DOHH2 (cell line): Measurements from ENCODE around the gene GAS6.
"Not testable (repeated sequence)": the region's sequence is repeated elsewhere in the genome, so short reads cannot be mapped to it uniquely, and the experiment has no call there.

Experiments
- H3F3A ChIP-seq: fragments of 200-600 bp; sonication (generic), shearing (Covaris generic); 2 replicates; pipeline ENCODE4 v1.6.0; 2016; ENCODE audit warnings: antibody characterized with exemption, mild to moderate bottlenecking; ENCODE audit not compliant: control insufficient read depth, insufficient read depth
- H3K27ac ChIP-seq: fragments of 200-600 bp; sonication (generic); 2 replicates; pipeline ENCODE4 v1.5.1; 2014; ENCODE audit warnings: low read depth, mild to moderate bottlenecking, low read length, moderate library complexity
- H3K27me3 ChIP-seq: fragments of 200-600 bp; sonication (generic); 2 replicates; pipeline ENCODE4 v1.6.1; 2014; ENCODE audit warnings: mild to moderate bottlenecking, low read length, mixed read lengths; ENCODE audit not compliant: control insufficient read depth
- H3K36me3 ChIP-seq: fragments of 200-600 bp; sonication (generic); 2 replicates; pipeline ENCODE4 v1.6.1; 2014; ENCODE audit warnings: mild to moderate bottlenecking, low read length, moderate library complexity, mixed read lengths; ENCODE audit not compliant: control insufficient read depth
- H3K4me1 ChIP-seq: fragments of 200-600 bp; sonication (generic); 2 replicates; pipeline ENCODE4 v1.6.1; 2014; ENCODE audit warnings: mild to moderate bottlenecking, low read length, mixed read lengths; ENCODE audit not compliant: control insufficient read depth
- H3K4me2 ChIP-seq: fragments of 200-600 bp; sonication (generic); 2 replicates; pipeline ENCODE4 v1.6.0; 2014; ENCODE audit warnings: mild to moderate bottlenecking, low read length, moderate library complexity
- H3K4me3 ChIP-seq: fragments of 200-600 bp; sonication (generic); 2 replicates; pipeline ENCODE4 v1.5.1; 2014; ENCODE audit warnings: mild to moderate bottlenecking, low read length, mixed read lengths
- H3K79me2 ChIP-seq: fragments of 200-600 bp; sonication (generic); 2 replicates; pipeline ENCODE4 v1.6.1; 2014; ENCODE audit warnings: mild to moderate bottlenecking, low read length, mixed read lengths; ENCODE audit not compliant: control insufficient read depth
- H3K9me2 ChIP-seq: fragments of 200-600 bp; sonication (generic); replicated peaks from 2 replicates; pipeline ENCODE4 v1.6.1; 2014; ENCODE audit warnings: mild to moderate bottlenecking, low read length, mixed read lengths; ENCODE audit not compliant: control insufficient read depth
- H3K9me3 ChIP-seq: fragments of 200-600 bp; sonication (generic); 2 replicates; pipeline ENCODE4 v1.6.1; 2014; ENCODE audit warnings: antibody characterized with exemption, low read length, mixed read lengths; ENCODE audit not compliant: control insufficient read depth, insufficient read depth
- H4K20me1 ChIP-seq: fragments of 200-600 bp; sonication (generic); 2 replicates; pipeline ENCODE4 v1.6.0; 2014; ENCODE audit warnings: low read depth, mild to moderate bottlenecking, antibody characterized with exemption, low read length, moderate library complexity; ENCODE audit not compliant: control insufficient read depth, insufficient read depth
- CTCF ChIP-seq: fragments of 200-600 bp; sonication (generic); IDR thresholded peaks from one replicate; pipeline ENCODE4 v1.5.1; 2014; ENCODE audit warnings: antibody characterized with exemption, mild to moderate bottlenecking, low read depth, low read length; ENCODE audit not compliant: poor library complexity, severe bottlenecking
- EZH2phosphoT487 ChIP-seq: fragments of 200-600 bp; sonication (generic); IDR thresholded peaks from 2 replicates; pipeline ENCODE4 v1.6.1; 2017; ENCODE audit warnings: borderline replicate concordance, mild to moderate bottlenecking, antibody characterized with exemption, low read length, moderate library complexity, mixed read lengths

GAS6 gene

GRCh38 chr13:113874579-113875428 lies 10.9 kb upstream of the GAS6 start:
- no peaks in the 10 kb centered on the region for H3F3A ChIP-seq
- H3K27me3 ChIP-seq: no peaks in the 10 kb centered on the region
- no peaks in the 10 kb centered on the region for H3K9me2 ChIP-seq
- H3K36me3 ChIP-seq: no peaks in the 10 kb centered on the region
- no peak overlapping the region for H3K4me2 ChIP-seq
- no peaks in the 10 kb centered on the region for H4K20me1 ChIP-seq
- peaks cover 13% of the 10 kb centered on the region for H3K9me3 ChIP-seq
- H3K27ac ChIP-seq: no peak overlapping the region
- H3K4me1 ChIP-seq: no peaks in the 10 kb centered on the region
- H3K79me2 ChIP-seq: no peaks in the 10 kb centered on the region
- no peak overlapping the region for H3K4me3 ChIP-seq
- TF ChIP-seq CTCF (no peak), EZH2phosphoT487 (no peak)

- Histone ChIP-seq H3K4me1 (no peaks in the 10 kb centered on the region), H3K27me3 (no peaks in the 10 kb centered on the region), H3K27ac (no peak overlapping the region), H3F3A (no peaks in the 10 kb centered on the region), H3K9me2 (no peaks in the 10 kb centered on the region), H3K36me3 (no peaks in the 10 kb centered on the region), H4K20me1 (no peaks in the 10 kb centered on the region), H3K4me2 (no peak overlapping the region), H3K4me3 (no peak overlapping the region), H3K9me3 (peaks cover 13% of the 10 kb centered on the region), H3K79me2 (no peaks in the 10 kb centered on the region)
- no peak for TF ChIP-seq CTCF
- no peak for TF ChIP-seq EZH2phosphoT487
Observed at GRCh38 chr13:113874177-113874576, 10.3 kb upstream of the GAS6 start.

- Histone ChIP-seq H3K79me2 (no peaks in the 10 kb centered on the region), H3K4me1 (no peaks in the 10 kb centered on the region), H3K9me3 (no peaks in the 10 kb centered on the region; the same call in 1 of the 2 replicates), H3K27me3 (peaks cover 8% of the 10 kb centered on the region), H3K9me2 (no peaks in the 10 kb centered on the region), H3K36me3 (no peaks in the 10 kb centered on the region), H4K20me1 (no peaks in the 10 kb centered on the region), H3K4me2 (no peak overlapping the region), H3K4me3 (no peak overlapping the region), H3F3A (no peaks in the 10 kb centered on the region), H3K27ac (no peak overlapping the region)
- TF ChIP-seq CTCF: no peak
- no peak for TF ChIP-seq EZH2phosphoT487
Observed at GRCh38 chr13:113869263-113869662, 5.4 kb upstream of the GAS6 start.

GRCh38 chr13:113867913-113868312 lies 4.0 kb upstream of the GAS6 start:
- H3K27ac ChIP-seq, H3K79me2 ChIP-seq, H3K9me2 ChIP-seq, H4K20me1 ChIP-seq, H3K4me3 ChIP-seq, H3F3A ChIP-seq, H3K9me3 ChIP-seq, H3K4me2 ChIP-seq, H3K4me1 ChIP-seq, H3K36me3 ChIP-seq: not testable (repeated sequence)
- H3K27me3 ChIP-seq: peaks cover 18% of the 10 kb centered on the region
